GM18858 (cell line): ENCODE data around the gene SLC25A26.

ENCODE experiments used
- ATAC-seq: cut with Tn5 transposase; IDR thresholded peaks from one replicate; pipeline ENCODE4 v1.9.1; 2021; ENCODE audit not compliant: unreplicated experiment

Gene SLC25A26

DNA sequence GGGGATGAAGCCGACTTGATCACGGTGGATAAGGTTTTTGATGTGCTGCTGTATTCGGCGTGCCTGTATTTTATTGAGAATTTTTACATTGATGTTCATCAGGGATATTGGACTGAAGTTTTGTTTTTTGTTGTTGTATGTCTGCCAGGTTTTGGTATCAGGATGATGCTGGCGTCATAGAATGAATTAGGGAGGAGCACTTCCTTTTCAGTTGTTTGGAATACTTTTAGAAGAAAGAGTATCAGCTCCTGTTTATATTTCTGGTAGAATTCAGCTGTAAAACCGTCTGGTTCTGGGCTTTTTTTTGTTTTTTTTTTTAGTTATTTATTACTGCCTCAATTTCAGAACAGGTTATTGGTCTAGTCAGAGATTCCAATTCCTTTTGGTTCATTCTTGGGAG lies 93.7 kb downstream of the SLC25A26 start:
- no peak for ATAC-seq

DNA sequence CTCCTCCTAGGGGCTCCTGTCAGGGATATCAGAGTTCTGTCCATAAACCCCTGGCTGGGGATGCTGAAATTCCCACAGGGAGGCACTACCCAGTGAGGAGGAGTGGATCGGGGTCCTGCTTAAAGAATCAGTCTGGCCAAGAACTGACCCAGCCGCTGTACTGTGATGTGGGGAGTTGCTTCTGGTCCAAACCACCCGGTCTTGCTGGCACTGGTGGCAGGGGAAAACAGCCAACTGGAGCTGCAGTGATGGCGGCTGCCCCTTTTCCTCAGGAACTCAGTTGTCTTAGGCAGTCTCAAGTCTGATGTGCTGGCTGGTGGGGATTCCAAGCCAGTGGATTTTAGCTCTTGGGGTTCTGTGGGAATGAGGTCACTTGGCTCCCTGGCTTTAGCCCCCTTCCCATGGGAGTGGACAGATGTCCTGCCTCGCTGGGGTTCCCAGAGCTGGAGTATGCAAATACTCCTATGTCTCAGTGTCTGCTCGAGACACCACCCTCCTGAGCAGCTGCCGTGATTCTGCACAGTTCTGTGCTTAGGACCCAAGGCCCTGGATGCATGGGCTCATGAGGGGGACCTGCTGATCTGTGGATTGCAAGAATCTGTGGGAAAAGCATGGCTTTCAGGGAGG lies 97.1 kb downstream of the SLC25A26 start:
- ATAC-seq = no peak

- no peak for ATAC-seq
Observed at GRCh38 chr3:66320390-66320789, 99.6 kb downstream of the SLC25A26 start.

DNA sequence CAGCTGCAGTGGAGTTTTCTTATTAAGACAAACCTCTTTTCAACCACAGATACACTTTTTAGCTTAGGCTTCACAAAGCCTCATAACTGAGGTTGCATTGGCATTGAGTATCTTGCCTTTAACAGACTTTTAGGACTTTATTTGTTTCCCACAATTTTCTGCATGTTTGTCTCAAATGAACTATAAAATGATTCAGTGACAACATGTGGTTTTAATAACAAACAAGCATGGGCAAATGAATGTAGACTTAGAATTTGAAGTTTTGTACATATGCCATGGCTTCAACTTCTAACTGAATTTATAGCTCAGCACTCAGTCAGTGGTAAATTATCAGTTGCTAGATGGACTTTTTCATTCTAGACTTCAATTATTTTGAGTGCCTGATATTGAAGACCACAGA lies 101.6 kb downstream of the SLC25A26 start:
- ATAC-seq = no peak

- ATAC-seq = no peak
Observed at GRCh38 chr3:66326340-66326739, 105.5 kb downstream of the SLC25A26 start.

DNA sequence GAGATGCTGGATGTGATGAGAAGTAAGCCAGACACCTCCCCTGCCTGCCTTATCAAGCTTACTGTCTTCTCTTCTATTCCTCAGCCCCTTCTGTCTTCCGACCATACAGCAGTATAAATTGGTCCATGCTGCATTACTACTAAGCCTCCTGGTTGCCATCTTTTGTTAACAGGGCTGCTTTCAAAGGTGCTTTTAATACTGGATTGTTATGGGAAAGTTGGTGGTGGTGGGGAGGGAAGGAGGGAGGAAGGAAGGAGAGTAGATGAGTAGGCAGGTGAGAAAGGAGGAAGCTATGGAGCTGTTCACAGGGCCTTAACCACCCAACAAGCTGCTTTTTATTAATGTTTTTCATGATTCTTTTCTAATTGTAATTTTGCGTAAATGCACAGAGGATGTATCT lies 114.9 kb downstream of the SLC25A26 start:
- ATAC-seq = no peak

- no peak for ATAC-seq
Observed at GRCh38 chr3:66336333-66336766, 115.5 kb downstream of the SLC25A26 start.

DNA sequence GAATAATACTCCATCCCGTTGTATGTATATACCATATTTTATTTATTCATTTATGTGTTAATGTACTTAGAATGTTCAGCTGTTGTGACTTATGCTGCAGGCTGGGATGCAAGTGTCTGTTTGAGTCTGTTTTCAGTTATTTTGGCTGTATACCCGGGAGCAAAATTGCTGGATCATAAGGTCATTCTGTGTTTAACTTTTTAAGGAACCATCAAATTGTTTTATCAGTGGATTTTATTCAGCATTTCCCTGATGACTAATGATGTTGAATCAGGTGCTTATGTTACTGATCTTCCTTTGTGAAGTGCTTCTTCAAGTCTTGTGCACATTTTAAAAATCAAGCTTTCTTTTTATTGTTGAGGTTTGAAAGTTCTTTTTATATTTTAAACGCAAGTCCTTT lies 118.1 kb downstream of the SLC25A26 start:
- ATAC-seq = no peak

- ATAC-seq = no peak
Observed at GRCh38 chr3:66342717-66343356, 122.0 kb downstream of the SLC25A26 start.

- no peak for ATAC-seq
Observed at GRCh38 chr3:66344391-66344811, 123.6 kb downstream of the SLC25A26 start.

DNA sequence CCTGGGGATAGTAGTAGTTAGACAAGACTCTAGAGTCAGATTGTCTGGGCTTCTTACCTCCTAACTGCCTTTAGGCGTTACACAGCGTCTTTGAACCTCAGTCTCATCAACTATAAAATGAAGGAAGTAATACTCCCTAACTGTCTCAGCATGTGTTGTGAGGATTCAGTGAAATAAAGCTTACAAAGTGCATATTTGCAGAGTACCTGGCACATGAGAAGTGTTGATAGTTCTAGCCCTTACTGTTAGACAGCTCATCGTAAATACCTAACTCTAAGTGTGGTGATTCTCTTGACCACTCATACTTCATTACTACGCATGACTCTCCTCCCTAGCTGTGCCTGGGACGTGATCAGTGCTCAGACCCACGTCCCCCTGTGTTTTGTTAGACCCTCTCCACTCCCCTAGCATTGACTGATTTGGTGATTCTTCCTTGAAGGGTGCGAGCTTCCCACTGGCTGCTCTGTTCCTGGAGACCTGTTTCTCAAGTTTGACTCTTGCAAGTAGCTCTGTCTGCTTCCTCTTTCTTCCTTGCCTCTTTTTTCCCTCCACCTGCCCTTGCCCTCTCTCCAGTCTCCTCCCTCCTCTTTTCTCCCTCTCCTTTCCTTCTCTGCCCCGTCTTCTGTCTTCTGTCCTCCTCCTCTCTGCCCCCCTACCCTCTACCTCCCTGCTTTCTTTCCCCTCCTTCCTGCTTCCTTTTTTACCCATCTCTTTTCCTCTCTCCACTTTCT lies 124.2 kb downstream of the SLC25A26 start:
- no peak for ATAC-seq

DNA sequence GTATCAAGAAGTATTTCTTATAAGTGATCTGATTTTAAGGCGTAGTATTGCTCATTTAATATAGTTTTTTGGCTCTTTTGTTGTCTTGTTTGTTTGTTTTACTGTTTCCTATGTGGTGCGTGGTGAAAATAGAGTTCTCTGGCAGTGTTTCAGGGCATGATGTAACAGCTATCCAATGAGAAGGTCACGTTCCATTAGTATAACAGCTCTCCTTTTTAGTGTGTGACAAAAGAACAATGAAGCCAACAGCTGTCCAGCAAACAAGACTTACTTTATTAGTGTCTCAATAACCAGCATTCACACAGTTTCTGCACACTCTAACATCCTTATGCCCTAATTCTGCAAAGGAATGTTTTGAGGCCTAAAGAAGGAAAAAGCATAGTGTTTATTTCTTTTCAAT lies 127.9 kb downstream of the SLC25A26 start:
- ATAC-seq = no peak

DNA sequence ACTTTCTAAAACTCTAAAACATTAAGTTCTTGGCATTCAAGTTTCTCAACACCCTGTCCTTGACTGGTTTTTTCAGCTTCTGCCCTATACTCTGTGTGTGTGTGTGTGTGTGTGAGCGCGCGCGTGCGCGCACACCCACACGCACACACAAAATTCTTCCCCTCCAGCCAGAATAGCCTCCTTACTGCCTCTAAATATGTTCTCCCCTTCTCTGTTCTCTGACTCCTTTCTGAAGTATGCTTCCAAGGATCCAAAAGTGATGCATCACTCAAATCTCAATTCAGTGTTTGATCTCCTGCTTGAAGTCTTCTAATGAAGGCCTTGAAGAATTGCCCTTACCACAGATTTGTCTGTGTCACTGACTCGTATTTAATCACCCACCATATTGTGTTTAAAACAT lies 129.8 kb downstream of the SLC25A26 start:
- no peak for ATAC-seq

GRCh38 chr3:66353039-66353438 lies 132.2 kb downstream of the SLC25A26 start:
- ATAC-seq = no peak

DNA sequence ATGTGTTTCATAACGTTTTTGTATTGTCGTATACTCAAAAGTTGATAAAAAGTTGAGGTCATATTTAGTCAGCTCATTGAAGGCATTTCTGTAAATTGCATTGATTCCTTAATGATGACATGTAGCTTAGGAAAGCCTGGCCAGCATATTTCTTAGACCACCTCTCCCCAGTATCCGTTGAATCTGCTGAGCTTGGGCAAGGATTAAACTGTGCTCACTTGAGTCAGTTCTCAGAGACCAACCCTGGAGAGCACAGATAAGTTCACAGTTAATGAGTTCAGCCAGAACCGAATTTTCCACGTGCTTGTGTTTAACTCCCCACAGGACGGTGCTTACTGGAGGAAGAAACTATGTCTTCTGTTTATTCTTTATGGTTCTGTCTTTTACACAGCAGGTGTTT lies 132.7 kb downstream of the SLC25A26 start:
- ATAC-seq = no peak

- no peak for ATAC-seq
Observed at GRCh38 chr3:66354001-66354400, 133.2 kb downstream of the SLC25A26 start.

DNA sequence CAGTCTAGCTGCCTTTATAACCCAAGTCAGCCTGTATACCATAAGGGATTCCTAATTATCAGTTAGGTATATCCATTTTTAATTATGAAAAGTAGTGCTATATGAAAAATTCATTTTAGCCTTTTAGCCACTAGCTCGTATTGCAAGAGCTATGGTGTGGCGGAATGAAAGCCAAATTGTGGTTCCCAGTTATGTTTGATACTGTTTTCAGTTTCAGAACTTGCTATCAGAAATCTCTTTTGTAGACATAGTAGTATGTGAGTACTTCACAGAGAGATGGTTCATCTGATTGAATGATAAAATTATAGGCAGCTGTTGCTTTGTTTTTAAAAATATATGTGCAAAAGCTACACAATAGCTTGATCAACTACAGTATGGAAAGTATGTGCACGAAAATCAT lies 134.6 kb downstream of the SLC25A26 start:
- peak; percentile 85 for ATAC-seq

- ATAC-seq = no peak
Observed at GRCh38 chr3:66355997-66356396, 135.2 kb downstream of the SLC25A26 start.

GRCh38 chr3:66361356-66361755 lies 140.6 kb downstream of the SLC25A26 start:
- ATAC-seq = no peak

DNA sequence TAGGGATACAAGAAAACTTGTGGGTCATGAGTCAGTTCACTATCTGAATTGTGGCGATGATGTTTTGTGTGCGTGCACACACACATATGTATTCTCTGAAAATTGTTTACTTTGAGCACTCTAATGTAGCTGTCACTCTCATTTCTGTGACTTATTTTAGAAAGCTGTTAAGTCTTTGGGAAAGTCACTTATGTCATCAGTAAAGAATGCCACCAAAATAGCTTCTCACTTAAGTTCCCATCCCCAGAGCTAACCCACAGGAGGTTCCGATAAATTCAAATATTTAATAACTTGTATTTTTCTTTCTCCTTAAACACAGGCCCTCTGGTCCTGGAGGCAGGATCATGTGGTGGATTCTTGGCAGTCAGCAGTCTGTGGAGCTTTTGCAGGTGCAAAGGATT lies 141.7 kb downstream of the SLC25A26 start:
- no peak for ATAC-seq

DNA sequence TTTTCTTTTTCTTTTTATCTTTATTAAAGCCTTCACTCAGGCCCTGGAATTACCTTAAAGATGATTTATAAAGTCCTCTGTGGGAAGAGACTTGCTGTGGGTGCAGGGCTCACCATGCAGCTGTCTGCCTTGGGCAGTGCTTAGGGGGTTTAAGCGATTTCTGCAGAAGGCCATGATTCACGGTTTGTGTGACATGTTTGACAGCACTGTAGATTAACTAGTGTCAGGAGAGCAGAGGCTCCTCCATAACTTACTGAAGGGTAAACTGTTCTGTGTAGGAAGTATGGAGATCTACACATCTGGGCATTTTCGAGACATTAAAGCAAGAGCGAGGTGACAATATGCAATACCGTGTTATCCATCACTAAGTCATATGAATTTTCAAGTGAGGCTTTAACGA lies 142.3 kb downstream of the SLC25A26 start:
- no peak for ATAC-seq

DNA sequence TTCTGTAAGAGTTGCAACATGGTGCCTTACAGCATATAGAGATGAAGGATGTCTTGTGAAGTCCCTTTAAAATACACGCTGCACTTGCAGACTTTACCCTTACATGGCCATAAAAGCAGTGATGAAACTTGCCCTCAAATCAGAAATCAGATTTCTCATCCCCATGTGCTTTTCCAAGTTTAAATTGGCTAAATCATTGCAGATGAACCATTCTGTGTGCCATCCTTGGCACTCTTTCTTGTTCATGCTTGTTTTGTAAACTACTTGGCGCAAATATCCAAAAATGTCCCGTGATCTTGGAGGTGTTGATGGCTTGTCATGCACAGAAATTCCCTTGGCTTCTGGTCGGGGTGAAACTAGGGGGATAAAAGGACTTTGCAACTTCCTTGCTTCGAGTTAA lies 144.3 kb downstream of the SLC25A26 start:
- no peak for ATAC-seq
